Measurements from ENCODE around the gene SLC7A1. TPM values are rescaled to one million over a fixed set of nuclear protein-coding genes. Genes with fewer than 3 reads are reported as not detected.

The SLC7A1 gene
- total and polyA plus RNA-seq, 7 donors = 2.4 to 25.6 (median 15.0) TPM

DNA sequence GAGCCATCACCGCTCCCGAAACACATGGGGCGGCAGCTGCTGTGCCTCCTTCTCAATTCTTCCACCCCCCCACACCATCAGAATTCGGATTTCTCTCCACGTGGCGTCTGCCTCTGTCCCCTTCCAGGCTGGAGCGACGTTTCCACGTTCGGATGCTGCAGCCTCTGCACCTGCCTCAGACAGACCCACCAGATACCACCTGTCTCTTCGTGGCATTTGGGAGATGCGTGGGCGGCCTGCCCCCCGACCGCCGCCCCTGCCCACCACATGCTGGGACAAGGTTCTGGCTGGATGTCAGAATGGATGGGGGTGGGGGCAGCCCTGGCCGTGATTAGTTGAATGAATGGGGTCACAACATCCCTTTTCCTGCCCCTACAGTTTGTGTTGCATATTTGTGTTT, 90.0 kb downstream of the SLC7A1 start:
- Histone ChIP-seq H3K27me3 (no peaks in the 10 kb centered on the region), H3K9me3 (no peaks in the 10 kb centered on the region), H3K36me3 (no peaks in the 10 kb centered on the region), H3K4me3 (no peak overlapping the region), H3K4me1 (peaks cover 0 to 18% (median 15%) of the 10 kb centered on the region in 4 donors), H3K27ac (no peak overlapping the region)
- no peak for TF ChIP-seq POLR2AphosphoS5 (IDR thresholded peaks at IDR 0.05)
- 75 to 86% methylated on average over 17 of the region's 17 CpGs for WGBS, 2 donors
- intact Hi-C loops (cut with DNase I) = no loop called here
- DNase-seq = no peak

GRCh38 chr13:29504691-29505090, 90.8 kb downstream of the SLC7A1 start:
- 89 to 95% methylated on average over 15 of the region's 15 CpGs for WGBS, 2 donors
- no peaks in the 10 kb centered on the region for H3K9me3 ChIP-seq
- H3K27ac ChIP-seq = no peak overlapping the region
- H3K27me3 ChIP-seq = no peaks in the 10 kb centered on the region
- H3K4me1 ChIP-seq = peaks cover 0 to 18% (median 15%) of the 10 kb centered on the region in 4 donors
- H3K4me3 ChIP-seq = no peak overlapping the region
- H3K36me3 ChIP-seq = no peaks in the 10 kb centered on the region
- TF ChIP-seq POLR2AphosphoS5 (IDR thresholded peaks at IDR 0.05) = no peak
- no peak for TF ChIP-seq POLR2A (IDR thresholded peaks at IDR 0.05)
- TF ChIP-seq, protein P1, sequence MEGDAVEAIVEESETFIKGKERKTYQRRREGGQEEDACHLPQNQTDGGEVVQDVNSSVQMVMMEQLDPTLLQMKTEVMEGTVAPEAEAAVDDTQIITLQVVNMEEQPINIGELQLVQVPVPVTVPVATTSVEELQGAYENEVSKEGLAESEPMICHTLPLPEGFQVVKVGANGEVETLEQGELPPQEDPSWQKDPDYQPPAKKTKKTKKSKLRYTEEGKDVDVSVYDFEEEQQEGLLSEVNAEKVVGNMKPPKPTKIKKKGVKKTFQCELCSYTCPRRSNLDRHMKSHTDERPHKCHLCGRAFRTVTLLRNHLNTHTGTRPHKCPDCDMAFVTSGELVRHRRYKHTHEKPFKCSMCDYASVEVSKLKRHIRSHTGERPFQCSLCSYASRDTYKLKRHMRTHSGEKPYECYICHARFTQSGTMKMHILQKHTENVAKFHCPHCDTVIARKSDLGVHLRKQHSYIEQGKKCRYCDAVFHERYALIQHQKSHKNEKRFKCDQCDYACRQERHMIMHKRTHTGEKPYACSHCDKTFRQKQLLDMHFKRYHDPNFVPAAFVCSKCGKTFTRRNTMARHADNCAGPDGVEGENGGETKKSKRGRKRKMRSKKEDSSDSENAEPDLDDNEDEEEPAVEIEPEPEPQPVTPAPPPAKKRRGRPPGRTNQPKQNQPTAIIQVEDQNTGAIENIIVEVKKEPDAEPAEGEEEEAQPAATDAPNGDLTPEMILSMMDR (IDR thresholded peaks at IDR 0.05) = no peak
- TF ChIP-seq EP300 (IDR thresholded peaks at IDR 0.05) = no peak
- DNase-seq = no peak
- intact Hi-C loops (cut with DNase I) = no loop called here

GRCh38 chr13:29503041-29503837, 92.2 kb downstream of the SLC7A1 start:
- H3K36me3 ChIP-seq = no peaks in the 10 kb centered on the region
- H3K9me3 ChIP-seq = no peaks in the 10 kb centered on the region

DNA sequence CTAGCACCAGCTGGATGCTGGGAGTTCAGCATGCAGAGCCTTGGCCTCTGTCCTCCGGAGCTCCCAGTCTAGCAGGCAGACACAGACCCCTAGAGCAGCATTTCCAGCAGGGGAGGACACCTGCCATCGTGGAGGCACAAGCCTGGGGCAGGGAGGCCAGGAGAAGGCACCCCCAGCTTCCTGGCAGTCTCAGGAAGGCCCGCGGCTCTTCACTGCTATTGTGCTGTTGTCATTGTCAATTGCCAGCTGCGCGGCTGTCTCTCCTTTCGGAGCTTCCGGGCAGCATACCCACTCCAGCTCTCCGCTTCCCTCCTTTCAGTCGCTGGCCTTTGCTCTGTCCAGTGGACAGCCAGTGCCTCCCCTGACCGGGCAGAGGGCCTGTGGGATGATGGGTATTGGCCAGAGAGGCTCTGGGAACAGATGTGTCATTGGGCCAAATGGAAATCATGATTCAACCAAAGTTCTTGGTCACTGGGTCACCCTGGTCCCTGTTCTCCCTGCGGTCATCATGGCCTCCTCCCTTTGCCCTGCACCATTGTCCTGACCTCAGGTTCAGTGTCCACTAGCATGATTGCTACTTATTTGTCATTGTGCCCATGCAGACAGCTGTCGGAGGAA, 93.0 kb downstream of the SLC7A1 start:
- Histone ChIP-seq H3K27me3 (no peaks in the 10 kb centered on the region), H3K36me3 (no peaks in the 10 kb centered on the region), H3K4me3 (no peak overlapping the region), H3K9me3 (no peaks in the 10 kb centered on the region), H3K27ac (no peak overlapping the region), H3K4me1 (peaks cover 0 to 4% (median 2%) of the 10 kb centered on the region in 4 donors)
- no peak for TF ChIP-seq POLR2AphosphoS5 (IDR thresholded peaks at IDR 0.05)
- WGBS, 2 donors = 90 to 92% methylated on average over 13 of the region's 13 CpGs
- DNase-seq = no peak
- intact Hi-C loops (cut with DNase I) = no loop called here

More at GRCh38 chr13:29503041-29503837, 92.2 kb downstream of the SLC7A1 start:
- 43 to 60% methylated on average over 32 of the region's 32 CpGs for WGBS, 2 donors
- no peak for TF ChIP-seq EP300 (IDR thresholded peaks at IDR 0.05)
- H3K4me3 ChIP-seq = no peak overlapping the region
- no peak overlapping the region for H3K27ac ChIP-seq
- H3K4me1 ChIP-seq = peaks cover 0 to 12% (median 8%) of the 10 kb centered on the region in 4 donors
- no peaks in the 10 kb centered on the region for H3K27me3 ChIP-seq
- intact Hi-C loops (cut with DNase I) = no loop called here
- no peak for DNase-seq

DNA sequence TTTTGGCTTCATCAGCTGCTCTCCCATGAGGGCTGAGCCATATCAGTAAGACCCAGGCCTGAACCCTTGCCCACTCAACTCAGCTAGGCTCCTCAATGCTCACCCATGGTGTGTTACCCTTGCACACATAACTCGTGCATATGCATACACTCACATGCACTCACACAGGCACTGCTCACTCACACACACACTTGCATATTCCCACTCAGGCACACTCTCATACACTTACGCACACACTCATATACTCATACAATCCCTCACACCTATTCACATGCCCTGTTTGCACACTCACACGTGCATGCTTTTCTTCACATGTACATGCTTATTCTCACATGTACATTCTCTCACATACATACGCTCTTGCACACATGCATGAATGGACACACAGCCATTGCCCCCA, 93.8 kb downstream of the SLC7A1 start:
- 90 to 93% methylated on average over 4 of the region's 4 CpGs for WGBS, 2 donors
- TF ChIP-seq EP300 (IDR thresholded peaks at IDR 0.05) (no peak), POLR2A (IDR thresholded peaks at IDR 0.05) (no peak), POLR2AphosphoS5 (IDR thresholded peaks at IDR 0.05) (no peak)
- TF ChIP-seq, protein P1 (IDR thresholded peaks at IDR 0.05) = no peak
- Histone ChIP-seq H3K9me3 (no peaks in the 10 kb centered on the region), H3K27ac (no peak overlapping the region), H3K27me3 (no peaks in the 10 kb centered on the region), H3K4me1 (peaks cover 0 to 6% (median 0%) of the 10 kb centered on the region in 4 donors), H3K36me3 (no peaks in the 10 kb centered on the region), H3K4me3 (no peak overlapping the region)
- no peak for DNase-seq
- intact Hi-C loops (cut with DNase I) = no loop called here

GRCh38 chr13:29500386-29500785, 95.1 kb downstream of the SLC7A1 start:
- Histone ChIP-seq H3K4me1 (peaks cover 0 to 7% (median 0%) of the 10 kb centered on the region in 4 donors), H3K36me3 (no peaks in the 10 kb centered on the region), H3K27me3 (no peaks in the 10 kb centered on the region), H3K9me3 (no peaks in the 10 kb centered on the region), H3K27ac (no peak overlapping the region), H3K4me3 (no peak overlapping the region)
- no peak for TF ChIP-seq POLR2A (IDR thresholded peaks at IDR 0.05)
- TF ChIP-seq EP300 (IDR thresholded peaks at IDR 0.05) = no peak
- TF ChIP-seq, protein P1 (IDR thresholded peaks at IDR 0.05) = no peak
- TF ChIP-seq POLR2AphosphoS5 (IDR thresholded peaks at IDR 0.05) = no peak
- 86% methylated on average over 7 of the region's 7 CpGs for WGBS, 2 donors
- DNase-seq = no peak
- intact Hi-C loops (cut with DNase I) = no loop called here

Data from sigmoid colon (tissue), 7 donors.